Iris pigment epithelial cell (primary cell): Measurements from ENCODE around the gene NAT9.

ENCODE experiments used
- DNase-seq: peaks from one replicate; pipeline ENCODE4 v3.0.0-alpha.2; 2011; ENCODE audit warnings: low read depth

The NAT9 gene

GRCh38 chr17:74728702-74729075 lies 47.5 kb downstream of the NAT9 start:
- no peak for DNase-seq

- no peak for DNase-seq
These were observed 48.0 kb downstream of the NAT9 start for GRCh38 chr17:74728033-74728701.

- DNase-seq, result no peak
These were observed 51.0 kb downstream of the NAT9 start for GRCh38 chr17:74725111-74725510.

GRCh38 chr17:74723891-74724290 lies 52.3 kb downstream of the NAT9 start:
- no peak for DNase-seq

- no peak for DNase-seq
These were observed 53.4 kb downstream of the NAT9 start for GRCh38 chr17:74722782-74723181.
